ENCODE measurements around the gene ZSWIM5. TPM values are rescaled to one million over a fixed set of nuclear protein-coding genes. Genes with fewer than 3 reads are reported as not detected.
"Not testable (repeated sequence)": the region's sequence is repeated elsewhere in the genome, so short reads cannot be mapped to it uniquely, and the experiment has no call there.

ZSWIM5 gene
- total RNA-seq, 1 experiment from 2014 or later: 1.4 TPM

- DNase-seq (no peak), ATAC-seq (no peak)
- Histone ChIP-seq H4K20me1 (ENCODE audit: low read length) (no peaks in the 10 kb centered on the region), H3K4me3 (ENCODE audit: low read length) (no peak overlapping the region), H3K27me3 (ENCODE audit: low read length) (no peaks in the 10 kb centered on the region), H3K9ac (ENCODE audit: low read length) (no peak overlapping the region), H3K9me3 (ENCODE audit: low read length) (no peaks in the 10 kb centered on the region), H3K4me2 (ENCODE audit: low read length) (no peak overlapping the region), H3K4me1 (ENCODE audit: insufficient read depth, low read length) (no peaks in the 10 kb centered on the region), H3K27ac (ENCODE audit: low read length) (no peak overlapping the region), H3K36me3 (ENCODE audit: low read depth, low read length) (no peaks in the 10 kb centered on the region), H2AFZ (ENCODE audit: low read length) (no peak overlapping the region), H3K79me2 (ENCODE audit: low read length) (no peaks in the 10 kb centered on the region), H3F3A (ENCODE audit: low read length, unreplicated experiment) (no peaks in the 10 kb centered on the region), H3K9me2 (replicated peaks; ENCODE audit: low read length) (no peaks in the 10 kb centered on the region)
- CTCF ChIA-PET: no interaction called here
- TF ChIP-seq EZH2phosphoT487 (IDR thresholded peaks at IDR 0.05; ENCODE audit: borderline replicate concordance, low read length) (no peak), CTCF (conservative IDR thresholded peaks at IDR 0.05; ENCODE audit: low read depth, low read length) (no peak), EZH2 (IDR thresholded peaks at IDR 0.05; ENCODE audit: low read length, unreplicated experiment) (no peak)
- POLR2A ChIA-PET (ENCODE audit: unreplicated experiment): no interaction called here
- intact Hi-C loops (cut with micrococcal nuclease): no loop called here
- no TSS peak for BruUV-seq (replicated peaks)
Measured at GRCh38 chr1:45116340-45116739, 90.1 kb downstream of the ZSWIM5 start.

- H3K27me3 ChIP-seq (ENCODE audit: low read length); H3K27ac ChIP-seq (ENCODE audit: low read length); H3K4me3 ChIP-seq (ENCODE audit: low read length); H3K9ac ChIP-seq (ENCODE audit: low read length); H3K9me3 ChIP-seq (ENCODE audit: low read length); DNase-seq; H3K4me1 ChIP-seq (ENCODE audit: insufficient read depth, low read length); CTCF ChIA-PET; H3K4me2 ChIP-seq (ENCODE audit: low read length); ATAC-seq; H3K36me3 ChIP-seq (ENCODE audit: low read depth, low read length); H2AFZ ChIP-seq (ENCODE audit: low read length); POLR2A ChIA-PET (ENCODE audit: unreplicated experiment); H3K79me2 ChIP-seq (ENCODE audit: low read length); intact Hi-C loops (cut with micrococcal nuclease); H3K9me2 ChIP-seq (replicated peaks; ENCODE audit: low read length); BruUV-seq (replicated peaks); H3F3A ChIP-seq (ENCODE audit: low read length, unreplicated experiment); H4K20me1 ChIP-seq (ENCODE audit: low read length): not testable (repeated sequence)
Measured at GRCh38 chr1:45115198-45115597, 91.2 kb downstream of the ZSWIM5 start.

GRCh38 chr1:45112661-45113060 is 93.7 kb downstream of the ZSWIM5 start:
- H3K79me2 ChIP-seq (ENCODE audit: low read length): no peaks in the 10 kb centered on the region
- no TSS peak for BruUV-seq (replicated peaks)
- H2AFZ ChIP-seq (ENCODE audit: low read length): no peak overlapping the region
- no peaks in the 10 kb centered on the region for H3K36me3 ChIP-seq (ENCODE audit: low read depth, low read length)
- no peak overlapping the region for H3K4me2 ChIP-seq (ENCODE audit: low read length)
- intact Hi-C loops (cut with micrococcal nuclease): no loop called here
- no peak overlapping the region for H3K9ac ChIP-seq (ENCODE audit: low read length)
- no peak overlapping the region for H3K27ac ChIP-seq (ENCODE audit: low read length)
- ChIA-PET CTCF (no interaction called here), POLR2A (ENCODE audit: unreplicated experiment) (no interaction called here)
- no peaks in the 10 kb centered on the region for H3K4me1 ChIP-seq (ENCODE audit: insufficient read depth, low read length)
- DNase-seq (no peak), ATAC-seq (no peak)
- no peaks in the 10 kb centered on the region for H3K9me3 ChIP-seq (ENCODE audit: low read length)
- no peaks in the 10 kb centered on the region for H3K27me3 ChIP-seq (ENCODE audit: low read length)
- H4K20me1 ChIP-seq (ENCODE audit: low read length): no peaks in the 10 kb centered on the region
- no peak overlapping the region for H3K4me3 ChIP-seq (ENCODE audit: low read length)
- no peaks in the 10 kb centered on the region for H3K9me2 ChIP-seq (replicated peaks; ENCODE audit: low read length)
- H3F3A ChIP-seq (ENCODE audit: low read length, unreplicated experiment): no peaks in the 10 kb centered on the region
- TF ChIP-seq EZH2 (IDR thresholded peaks at IDR 0.05; ENCODE audit: low read length, unreplicated experiment): no peak
- TF ChIP-seq CTCF (conservative IDR thresholded peaks at IDR 0.05; ENCODE audit: low read depth, low read length): no peak
- TF ChIP-seq EZH2phosphoT487 (IDR thresholded peaks at IDR 0.05; ENCODE audit: borderline replicate concordance, low read length): no peak

All from PC-3 (cell line).